ENCODE results near the gene C14orf119. TPM values are rescaled to one million over a fixed set of nuclear protein-coding genes. Genes with fewer than 3 reads are reported as not detected.

Gene C14orf119
- total and polyA plus RNA-seq, 9 of the 15 experiments (the other 6 are each of a cell fraction or from before 2014, with no cell fraction given) = 36.7 to 251 (median 51.8) TPM

GRCh38 chr14:23055621-23056144, 39.6 kb upstream of the C14orf119 start (continued):
- TF ChIP-seq ETV6 (IDR thresholded peaks at IDR 0.05; ENCODE audit: borderline replicate concordance in 1 of 2, low read depth in 2 of 2, low read length in 1 of 2) = no peak
- TF ChIP-seq ETV6 (CRISPR knock-in tag; IDR thresholded peaks at IDR 0.05; ENCODE audit: borderline replicate concordance) = no peak
- no peak for TF ChIP-seq ZFP1 (CRISPR knock-in tag; IDR thresholded peaks at IDR 0.05)
- no peak for TF ChIP-seq NR2F6 (CRISPR knock-in tag; IDR thresholded peaks at IDR 0.05)
- TF ChIP-seq KDM1A (IDR thresholded peaks at IDR 0.05) = no peak
- TF ChIP-seq MED1 (CRISPR knock-in tag; IDR thresholded peaks at IDR 0.05; ENCODE audit: borderline replicate concordance) = no peak
- no peak for TF ChIP-seq ZNF324 (CRISPR knock-in tag; IDR thresholded peaks at IDR 0.05)
- TF ChIP-seq TAL1 (IDR thresholded peaks at IDR 0.05) = no peak

GRCh38 chr14:23056145-23056955, 39.0 kb upstream of the C14orf119 start:
- WGBS (ENCODE audit: insufficient coverage, low coverage, missing lambda C conversion rate) = 8% methylated on average over 13 of the region's 17 CpGs
- ChIA-PET CTCF (ENCODE audit: low intra/inter-chr PET ratio) (interaction anchor here (0.8 to 9.2 kb wide), 6 partner anchors 50 to 500 kb away, joined by 3 to 141 read pairs (median 16); partner anchors contain the start of gene AJUBA), POLR2A (interaction anchor here (0.6 to 2.0 kb wide), 11 partner anchors 22 to 238 kb away, joined by 3 to 17 read pairs (median 3); partner anchors contain the start of genes HAUS4 and PSMB5)
- in situ Hi-C loops (cut with MboI) = no loop called here
- no TSS peak for BruUV-seq (replicated peaks)
- Histone ChIP-seq H3K27ac (ENCODE audit: extremely low read depth, low read depth, low read length) (peak overlapping the region; percentile 7; the same call in 2 of the 3 replicates), H3K4me1 (replicated peaks in 1 of 2; ENCODE audit: control insufficient read depth in 2 of 2, insufficient read depth in 2 of 2, low read length in 2 of 2) (peaks cover 11 to 51% of the 10 kb centered on the region in 2 experiments), H3K9me3 (replicated peaks; ENCODE audit: control insufficient read depth, insufficient read depth, low read depth, low read length) (no peaks in the 10 kb centered on the region), H3K4me3 (peak overlapping the region; percentile 69), H2AFZ (ENCODE audit: low read depth, low read length) (peak overlapping the region; percentile 78), H3K27me3 (ENCODE audit: control insufficient read depth in 2 of 2, insufficient read depth in 2 of 2, low read length in 2 of 2) (no peaks in the 10 kb centered on the region), H4K20me1 (replicated peaks; ENCODE audit: control insufficient read depth, insufficient read depth, low read length) (0 out of 2 replicates have a peak, but pooled peaks cover 2% of the 10 kb centered on the region), H3K36me3 (ENCODE audit: control insufficient read depth, insufficient read depth, low read length) (peaks cover 28% of the 10 kb centered on the region), H3K9me1 (ENCODE audit: control insufficient read depth, insufficient read depth, low read length) (no peaks in the 10 kb centered on the region), H3K79me2 (ENCODE audit: control insufficient read depth, insufficient read depth, low read length) (no peaks in the 10 kb centered on the region; the same call in 2 of the 3 replicates), H3K4me2 (ENCODE audit: insufficient read depth, low read length) (peak overlapping the region; percentile 74), H3K9ac (ENCODE audit: insufficient read depth in 1 of 2, low read depth in 2 of 2, low read length in 2 of 2) (peak overlapping the region; percentile 47 to 91)
- peak; percentile 97 for FAIRE-seq
- DNase-seq (ENCODE audit: extremely low read depth in 1 of 4, low spot score in 3 of 4) = peak; percentile 87 to 92 (median 89)
- intact Hi-C loops (cut with micrococcal nuclease) = loop anchor here (1.0 kb wide), 2 partner anchors 53 to 62 kb away; no protein-coding TSS in a partner anchor
- peak; percentile 83 for ATAC-seq
- TF ChIP-seq RBM15 (IDR thresholded peaks at IDR 0.05; ENCODE audit: insufficient read depth, low read length) (no peak), TGIF2 (CRISPR knock-in tag; IDR thresholded peaks at IDR 0.05) (no peak), ZNF668 (CRISPR knock-in tag; IDR thresholded peaks at IDR 0.05) (no peak), KDM1A (IDR thresholded peaks at IDR 0.05) (0 out of 4 replicates have a peak, but pooled peaks of 1 of the 2 experiments have one; percentile 33), GMEB1 (CRISPR knock-in tag; IDR thresholded peaks at IDR 0.05) (no peak), CREB3 (tag; conservative IDR thresholded peaks at IDR 0.05; ENCODE audit: low read depth) (no peak), ATF2 (CRISPR knock-in tag; IDR thresholded peaks at IDR 0.05) (no peak), CREM (IDR thresholded peaks at IDR 0.05; ENCODE audit: low read depth) (no peak)

Measured in K562 (cell line).